ENCODE results near the gene GABARAPL2.

DNA sequence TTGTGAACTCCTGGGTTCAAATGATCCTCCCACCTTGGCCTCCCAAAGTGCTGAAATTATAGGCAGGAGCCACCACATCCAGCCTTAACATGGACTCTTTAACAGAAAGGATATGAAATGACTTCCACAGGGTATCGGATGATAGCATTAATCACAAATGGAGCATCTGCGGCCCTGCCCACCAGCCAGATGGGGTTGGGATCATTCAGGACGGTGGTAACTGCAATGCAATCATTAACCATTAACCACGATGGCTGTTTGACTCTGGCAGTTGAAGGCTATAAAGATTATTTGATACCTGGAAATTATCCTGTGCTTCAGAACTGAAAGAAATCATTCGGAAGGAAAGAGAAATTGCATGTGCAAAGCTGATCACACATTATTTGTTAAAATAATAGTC lies 24.9 kb upstream of the GABARAPL2 start:
- TF ChIP-seq CTCF (IDR thresholded peaks at IDR 0.05) (no peak), NR3C1 (IDR thresholded peaks at IDR 0.05) (no peak), MAZ (IDR thresholded peaks at IDR 0.05; ENCODE audit: borderline replicate concordance, low read depth, low read length) (no peak), CHD4 (IDR thresholded peaks at IDR 0.05; ENCODE audit: borderline replicate concordance) (no peak), HOXB5 (CRISPR knock-in tag; IDR thresholded peaks at IDR 0.05) (no peak), JUN (IDR thresholded peaks at IDR 0.05) (no peak), POLR2A (IDR thresholded peaks at IDR 0.05; ENCODE audit: low read length) (no peak), REST (IDR thresholded peaks at IDR 0.05) (no peak), SMC3 (IDR thresholded peaks at IDR 0.05) (no peak), KDM1A (IDR thresholded peaks at IDR 0.05; ENCODE audit: low read depth) (no peak)
- TF ChIP-seq, protein P1, sequence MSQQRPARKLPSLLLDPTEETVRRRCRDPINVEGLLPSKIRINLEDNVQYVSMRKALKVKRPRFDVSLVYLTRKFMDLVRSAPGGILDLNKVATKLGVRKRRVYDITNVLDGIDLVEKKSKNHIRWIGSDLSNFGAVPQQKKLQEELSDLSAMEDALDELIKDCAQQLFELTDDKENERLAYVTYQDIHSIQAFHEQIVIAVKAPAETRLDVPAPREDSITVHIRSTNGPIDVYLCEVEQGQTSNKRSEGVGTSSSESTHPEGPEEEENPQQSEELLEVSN (IDR thresholded peaks at IDR 0.05; ENCODE audit: borderline replicate concordance, low read depth): no peak
